Kidney epithelial cell (primary cell): ENCODE data around the gene YWHAB. TPM values are rescaled to one million over a fixed set of nuclear protein-coding genes. Genes with fewer than 3 reads are reported as not detected.

ENCODE experiments used
- DNase-seq: peaks from one replicate; pipeline ENCODE4 v3.0.0-alpha.2; 2010; ENCODE audit warnings: low read depth
- H3K27me3 ChIP-seq: 2 replicates; pipeline ENCODE4 v1.6.0; 2011; ENCODE audit warnings: low read length; ENCODE audit not compliant: control insufficient read depth, insufficient read depth
- H3K36me3 ChIP-seq: 2 replicates; pipeline ENCODE4 v1.5.1; 2011; ENCODE audit warnings: low read length; ENCODE audit not compliant: control insufficient read depth, insufficient read depth
- H3K4me3 ChIP-seq: 2 replicates; pipeline ENCODE4 v1.5.1; 2011; ENCODE audit warnings: low read depth, mild to moderate bottlenecking, control low read depth, low read length
- total RNA-seq: library from RNA; depleted of rRNA; stranded (reverse); fragments of >200 nt; gene quantifications from 2 replicates; pipeline ENCODE4 v1.2.3, GENCODE V29; 2015
- TF ChIP-seq, protein P1 (sequence below): IDR thresholded peaks from 2 replicates; pipeline ENCODE4 v1.5.1; 2011; ENCODE audit warnings: mild to moderate bottlenecking, moderate library complexity, low read length, control low read depth, inconsistent platforms; ENCODE audit not compliant: insufficient read depth, poor library complexity, severe bottlenecking

The YWHAB gene
- total RNA-seq, 1 donor from 2014 or later, result 179 TPM

DNA sequence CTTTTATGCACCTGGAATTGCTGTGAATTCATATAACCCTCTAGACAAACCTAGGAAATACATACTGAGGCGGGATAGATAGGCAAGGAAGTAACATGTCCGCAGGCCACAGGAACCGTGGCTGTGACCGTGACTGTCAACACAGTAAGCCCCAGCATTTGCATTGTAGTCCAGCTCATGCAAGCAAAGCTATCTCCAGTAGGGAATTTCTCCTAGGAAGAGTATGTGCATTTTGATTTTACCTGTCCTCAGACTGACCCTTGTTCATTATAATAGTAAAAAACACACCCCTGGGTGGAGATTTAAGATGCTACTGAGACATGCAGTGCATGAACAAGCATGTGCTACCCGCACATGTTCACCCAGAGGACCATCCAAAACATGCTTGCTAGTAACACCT is 44.7 kb upstream of the YWHAB start:
- no peaks in the 10 kb centered on the region for H3K36me3 ChIP-seq
- H3K4me3 ChIP-seq, result no peak overlapping the region
- TF ChIP-seq, protein P1, sequence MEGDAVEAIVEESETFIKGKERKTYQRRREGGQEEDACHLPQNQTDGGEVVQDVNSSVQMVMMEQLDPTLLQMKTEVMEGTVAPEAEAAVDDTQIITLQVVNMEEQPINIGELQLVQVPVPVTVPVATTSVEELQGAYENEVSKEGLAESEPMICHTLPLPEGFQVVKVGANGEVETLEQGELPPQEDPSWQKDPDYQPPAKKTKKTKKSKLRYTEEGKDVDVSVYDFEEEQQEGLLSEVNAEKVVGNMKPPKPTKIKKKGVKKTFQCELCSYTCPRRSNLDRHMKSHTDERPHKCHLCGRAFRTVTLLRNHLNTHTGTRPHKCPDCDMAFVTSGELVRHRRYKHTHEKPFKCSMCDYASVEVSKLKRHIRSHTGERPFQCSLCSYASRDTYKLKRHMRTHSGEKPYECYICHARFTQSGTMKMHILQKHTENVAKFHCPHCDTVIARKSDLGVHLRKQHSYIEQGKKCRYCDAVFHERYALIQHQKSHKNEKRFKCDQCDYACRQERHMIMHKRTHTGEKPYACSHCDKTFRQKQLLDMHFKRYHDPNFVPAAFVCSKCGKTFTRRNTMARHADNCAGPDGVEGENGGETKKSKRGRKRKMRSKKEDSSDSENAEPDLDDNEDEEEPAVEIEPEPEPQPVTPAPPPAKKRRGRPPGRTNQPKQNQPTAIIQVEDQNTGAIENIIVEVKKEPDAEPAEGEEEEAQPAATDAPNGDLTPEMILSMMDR, result no peak
- no peak for DNase-seq
- no peaks in the 10 kb centered on the region for H3K27me3 ChIP-seq

- no peak for DNase-seq
- H3K36me3 ChIP-seq, result no peaks in the 10 kb centered on the region
- H3K4me3 ChIP-seq, result no peak overlapping the region
- TF ChIP-seq, protein P1, result no peak
- H3K27me3 ChIP-seq, result no peaks in the 10 kb centered on the region
Measured at GRCh38 chr20:44841955-44842354, 43.5 kb upstream of the YWHAB start.

DNA sequence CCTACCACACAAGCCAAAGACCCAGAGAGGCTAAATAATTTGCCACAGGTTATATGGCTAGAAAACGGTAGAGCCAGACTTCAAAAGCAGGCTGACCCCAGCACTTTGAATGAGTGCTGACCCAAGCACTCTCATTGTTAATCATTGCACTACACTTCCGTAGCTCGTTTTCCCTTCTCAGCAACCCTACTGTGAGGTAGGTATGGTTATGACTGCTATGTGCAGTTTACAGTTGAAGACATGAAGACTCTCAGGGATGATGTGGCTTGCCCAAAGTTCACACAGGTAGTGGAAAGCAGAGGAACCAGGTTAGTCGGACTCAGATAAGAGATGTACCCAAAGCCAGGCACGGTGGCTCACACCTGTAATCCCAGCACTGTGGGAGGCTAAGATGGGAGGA is 41.6 kb upstream of the YWHAB start:
- DNase-seq, result no peak
- TF ChIP-seq, protein P1, result no peak

DNA sequence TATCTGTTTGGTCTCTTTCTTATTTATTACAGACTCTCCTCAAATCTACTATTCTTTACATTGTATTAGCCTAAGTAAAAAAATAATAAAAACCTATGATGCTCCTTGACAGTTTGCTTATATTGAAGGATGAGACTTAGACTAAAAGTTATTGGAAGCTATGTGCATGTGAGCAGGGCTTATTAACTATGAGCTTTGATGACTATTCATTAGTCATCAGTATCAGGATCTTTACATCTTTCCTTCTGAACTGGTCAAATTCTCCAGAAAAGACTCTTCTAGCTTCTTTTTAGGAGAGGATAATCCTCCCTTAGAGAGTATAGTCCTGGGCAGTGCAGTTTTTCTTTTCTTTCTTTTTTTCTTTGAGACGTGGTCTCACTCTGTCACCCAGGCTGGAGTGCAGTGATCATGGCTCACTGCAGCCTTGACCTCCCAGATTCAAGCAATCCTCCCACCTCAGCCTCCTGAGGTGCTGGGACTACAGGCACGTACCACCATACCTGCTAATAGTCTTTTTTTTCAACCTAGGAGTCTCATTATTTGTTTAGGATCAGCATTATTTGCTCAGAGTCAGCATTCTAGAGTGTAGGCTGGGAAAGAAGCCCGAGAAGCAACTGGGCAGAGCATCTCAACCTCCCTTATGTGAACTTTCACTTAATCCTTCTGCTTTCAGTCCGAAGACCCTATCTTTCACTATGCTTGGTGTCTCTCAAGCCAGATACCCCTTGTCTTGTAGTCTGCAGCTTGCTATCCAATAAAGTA is 37.1 kb upstream of the YWHAB start:
- no peak for DNase-seq
- TF ChIP-seq, protein P1, result no peak

More for the DNA sequence above, 41.6 kb upstream of the YWHAB start:
- no peaks in the 10 kb centered on the region for H3K36me3 ChIP-seq
- H3K27me3 ChIP-seq, result no peaks in the 10 kb centered on the region
- H3K4me3 ChIP-seq, result no peak overlapping the region

GRCh38 chr20:44849703-44850102 is 35.8 kb upstream of the YWHAB start:
- Histone ChIP-seq H3K36me3 (no peaks in the 10 kb centered on the region), H3K27me3 (peaks cover 3% of the 10 kb centered on the region), H3K4me3 (no peak overlapping the region)
- DNase-seq, result no peak
- TF ChIP-seq, protein P1, result no peak

More for the DNA sequence above, 37.1 kb upstream of the YWHAB start:
- Histone ChIP-seq H3K4me3 (no peak overlapping the region), H3K27me3 (peaks cover 3% of the 10 kb centered on the region), H3K36me3 (no peaks in the 10 kb centered on the region)

DNA sequence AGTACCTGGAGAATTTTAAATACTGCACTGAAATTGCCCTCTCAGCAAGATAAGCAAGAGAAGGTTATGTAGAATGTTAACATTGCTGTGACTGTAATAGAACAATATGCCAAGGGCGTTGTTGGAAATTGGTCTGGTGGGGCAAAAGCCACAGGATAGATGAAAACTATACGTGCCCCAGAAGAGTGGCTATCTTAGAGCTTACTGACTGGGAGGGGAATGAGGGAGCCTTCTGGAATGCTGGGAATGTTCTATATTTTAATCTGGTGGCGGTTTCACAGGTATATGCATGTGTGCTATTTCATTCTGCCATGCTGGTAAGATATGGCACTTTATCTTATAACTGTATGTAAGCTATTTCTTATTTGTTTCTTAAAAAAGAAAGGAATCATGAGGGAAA is 35.2 kb upstream of the YWHAB start:
- TF ChIP-seq, protein P1, result no peak
- DNase-seq, result no peak
- Histone ChIP-seq H3K4me3 (no peak overlapping the region), H3K27me3 (peaks cover 3% of the 10 kb centered on the region), H3K36me3 (no peaks in the 10 kb centered on the region)
